ENCODE results near the gene SPN.

- no peak for TF ChIP-seq EZH2 (optimal IDR thresholded peaks at IDR 0.05; ENCODE audit: low read depth, low read length)
- no peak for TF ChIP-seq CTCF (IDR thresholded peaks at IDR 0.05; ENCODE audit: low read length)
- TF ChIP-seq EZH2phosphoT487 (IDR thresholded peaks at IDR 0.05; ENCODE audit: low read length), result no peak
Measured at GRCh38 chr16:29694384-29695195, 31.5 kb downstream of the SPN start.
